HEK293 (cell line): ENCODE data around the gene FHAD1.

Source experiments
- KLF1 ChIP-seq: fragments of 450-650 bp; formaldehyde crosslinking; IDR thresholded peaks from 2 replicates; pipeline ENCODE4 v1.5.1; 2016; ENCODE audit warnings: missing biosample characterization, missing genetic modification characterization
- PBX3 ChIP-seq: sonication (generic); formaldehyde crosslinking; IDR thresholded peaks from 2 replicates; pipeline ENCODE4 v1.8.1; 2022; ENCODE audit warnings: mild to moderate bottlenecking, moderate library complexity, missing genetic modification reagents
- YY1 ChIP-seq: fragments of 450-650 bp; formaldehyde crosslinking; IDR thresholded peaks from 2 replicates; pipeline ENCODE4 v1.5.1; 2018; ENCODE audit warnings: missing biosample characterization, missing genetic modification characterization
- ZBTB8A ChIP-seq: fragments of 450-650 bp; formaldehyde crosslinking; IDR thresholded peaks from 2 replicates; pipeline ENCODE4 v1.5.1; 2016; ENCODE audit warnings: missing biosample characterization, missing genetic modification characterization
- ZFHX2 ChIP-seq: fragments of 450-650 bp; formaldehyde crosslinking; conservative IDR thresholded peaks from 2 replicates; pipeline ENCODE4 v1.5.1; 2016; ENCODE audit warnings: missing biosample characterization, missing genetic modification characterization
- ZNF274 ChIP-seq, 2 experiments: fragments of 200-500 bp in 1 of 2; fragments of 450-650 bp in 1 of 2; sonication (Bioruptor generic) in 1 of 2; formaldehyde crosslinking in 1 of 2; IDR thresholded peaks; 2 replicates each; pipeline versions ENCODE4 v1.5.1 to v1.6.1; 2014 to 2016; ENCODE audit warnings: borderline replicate concordance in 1 of 2, inconsistent platforms in 1 of 2, low read length in 1 of 2, missing biosample characterization in 1 of 2, missing genetic modification characterization in 1 of 2
- ZNF660 ChIP-seq: fragments of 450-650 bp; IDR thresholded peaks from 2 replicates; pipeline ENCODE4 v1.5.1; 2018; ENCODE audit warnings: missing biosample characterization, mild to moderate bottlenecking, missing genetic modification characterization
- ZNF76 ChIP-seq: fragments of 450-650 bp; formaldehyde crosslinking; IDR thresholded peaks from 2 replicates; pipeline ENCODE4; 2016; ENCODE audit warnings: low read depth, missing biosample characterization, missing genetic modification characterization, borderline replicate concordance
- ZNF777 ChIP-seq: fragments of 450-650 bp; formaldehyde crosslinking; IDR thresholded peaks from 2 replicates; pipeline ENCODE4 v1.5.1; 2017; ENCODE audit warnings: missing biosample characterization, missing genetic modification characterization, borderline replicate concordance
- TF ChIP-seq, protein P1 (sequence below): fragments of 450-650 bp; formaldehyde crosslinking; IDR thresholded peaks from 2 replicates; pipeline ENCODE4 v1.5.1; 2016; ENCODE audit warnings: missing biosample characterization, missing genetic modification characterization
- TF ChIP-seq, protein P2 (sequence below): fragments of 450-650 bp; formaldehyde crosslinking; IDR thresholded peaks from 2 replicates; pipeline ENCODE4 v1.5.1; 2016; ENCODE audit warnings: missing biosample characterization, missing genetic modification characterization

- TF ChIP-seq, protein P1, sequence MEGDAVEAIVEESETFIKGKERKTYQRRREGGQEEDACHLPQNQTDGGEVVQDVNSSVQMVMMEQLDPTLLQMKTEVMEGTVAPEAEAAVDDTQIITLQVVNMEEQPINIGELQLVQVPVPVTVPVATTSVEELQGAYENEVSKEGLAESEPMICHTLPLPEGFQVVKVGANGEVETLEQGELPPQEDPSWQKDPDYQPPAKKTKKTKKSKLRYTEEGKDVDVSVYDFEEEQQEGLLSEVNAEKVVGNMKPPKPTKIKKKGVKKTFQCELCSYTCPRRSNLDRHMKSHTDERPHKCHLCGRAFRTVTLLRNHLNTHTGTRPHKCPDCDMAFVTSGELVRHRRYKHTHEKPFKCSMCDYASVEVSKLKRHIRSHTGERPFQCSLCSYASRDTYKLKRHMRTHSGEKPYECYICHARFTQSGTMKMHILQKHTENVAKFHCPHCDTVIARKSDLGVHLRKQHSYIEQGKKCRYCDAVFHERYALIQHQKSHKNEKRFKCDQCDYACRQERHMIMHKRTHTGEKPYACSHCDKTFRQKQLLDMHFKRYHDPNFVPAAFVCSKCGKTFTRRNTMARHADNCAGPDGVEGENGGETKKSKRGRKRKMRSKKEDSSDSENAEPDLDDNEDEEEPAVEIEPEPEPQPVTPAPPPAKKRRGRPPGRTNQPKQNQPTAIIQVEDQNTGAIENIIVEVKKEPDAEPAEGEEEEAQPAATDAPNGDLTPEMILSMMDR (tag by site-specific recombination): no peak
- TF ChIP-seq PBX3 (CRISPR knock-in tag): no peak
- no peak for TF ChIP-seq ZFHX2
- no peak for TF ChIP-seq YY1 (tag by site-specific recombination)
- TF ChIP-seq ZNF660 (tag by site-specific recombination): no peak
- TF ChIP-seq ZNF76: no peak
- TF ChIP-seq KLF1 (tag by site-specific recombination): no peak
- no peak for TF ChIP-seq ZNF777 (tag by site-specific recombination)
- TF ChIP-seq, protein P2, sequence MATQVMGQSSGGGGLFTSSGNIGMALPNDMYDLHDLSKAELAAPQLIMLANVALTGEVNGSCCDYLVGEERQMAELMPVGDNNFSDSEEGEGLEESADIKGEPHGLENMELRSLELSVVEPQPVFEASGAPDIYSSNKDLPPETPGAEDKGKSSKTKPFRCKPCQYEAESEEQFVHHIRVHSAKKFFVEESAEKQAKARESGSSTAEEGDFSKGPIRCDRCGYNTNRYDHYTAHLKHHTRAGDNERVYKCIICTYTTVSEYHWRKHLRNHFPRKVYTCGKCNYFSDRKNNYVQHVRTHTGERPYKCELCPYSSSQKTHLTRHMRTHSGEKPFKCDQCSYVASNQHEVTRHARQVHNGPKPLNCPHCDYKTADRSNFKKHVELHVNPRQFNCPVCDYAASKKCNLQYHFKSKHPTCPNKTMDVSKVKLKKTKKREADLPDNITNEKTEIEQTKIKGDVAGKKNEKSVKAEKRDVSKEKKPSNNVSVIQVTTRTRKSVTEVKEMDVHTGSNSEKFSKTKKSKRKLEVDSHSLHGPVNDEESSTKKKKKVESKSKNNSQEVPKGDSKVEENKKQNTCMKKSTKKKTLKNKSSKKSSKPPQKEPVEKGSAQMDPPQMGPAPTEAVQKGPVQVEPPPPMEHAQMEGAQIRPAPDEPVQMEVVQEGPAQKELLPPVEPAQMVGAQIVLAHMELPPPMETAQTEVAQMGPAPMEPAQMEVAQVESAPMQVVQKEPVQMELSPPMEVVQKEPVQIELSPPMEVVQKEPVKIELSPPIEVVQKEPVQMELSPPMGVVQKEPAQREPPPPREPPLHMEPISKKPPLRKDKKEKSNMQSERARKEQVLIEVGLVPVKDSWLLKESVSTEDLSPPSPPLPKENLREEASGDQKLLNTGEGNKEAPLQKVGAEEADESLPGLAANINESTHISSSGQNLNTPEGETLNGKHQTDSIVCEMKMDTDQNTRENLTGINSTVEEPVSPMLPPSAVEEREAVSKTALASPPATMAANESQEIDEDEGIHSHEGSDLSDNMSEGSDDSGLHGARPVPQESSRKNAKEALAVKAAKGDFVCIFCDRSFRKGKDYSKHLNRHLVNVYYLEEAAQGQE: no peak
- no peak for TF ChIP-seq ZBTB8A
- no peak for TF ChIP-seq ZNF274 (IDR thresholded peaks at IDR 0.05; ENCODE audit: low read length)
- no peak for TF ChIP-seq ZNF274 (tag by site-specific recombination; IDR thresholded peaks at IDR 0.05; ENCODE audit: borderline replicate concordance)
These were observed 13.3 kb upstream of the FHAD1 start for GRCh38 chr1:15233689-15234088.
